K562 (cell line): ENCODE results near the gene PITX1. TPM values are rescaled to one million over a fixed set of nuclear protein-coding genes. Genes with fewer than 3 reads are reported as not detected.
A peak's percentile ranks its signal among the peaks of the same experiment; 100 is the strongest.

Source experiments
- CLOCK ChIP-seq: fragments of 250-450 bp; sonication (Bioruptor Pico); IDR thresholded peaks from 2 replicates; pipeline ENCODE4 v1.4.0; 2020; ENCODE audit warnings: mild to moderate bottlenecking, moderate library complexity, borderline replicate concordance
- CXXC5 ChIP-seq: fragments of 250-450 bp; sonication (Bioruptor Pico); IDR thresholded peaks from 2 replicates; pipeline ENCODE4 v1.8.0; 2022; ENCODE audit warnings: inconsistent platforms, mild to moderate bottlenecking, moderate library complexity
- E2F3 ChIP-seq: fragments of 250-450 bp; sonication (Bioruptor Pico); IDR thresholded peaks from 2 replicates; pipeline ENCODE4 v1.4.0; 2020; ENCODE audit warnings: mild to moderate bottlenecking
- EP300 ChIP-seq: IDR thresholded peaks from 2 replicates; pipeline ENCODE4 v1.6.1; 2012; ENCODE audit warnings: low read length, improper control_type of control experiment
- EWSR1 ChIP-seq: fragments of 450-650 bp; IDR thresholded peaks from 2 replicates; pipeline ENCODE4 v1.6.1; 2018; ENCODE audit warnings: borderline replicate concordance, mild to moderate bottlenecking, low read depth, moderate library complexity; ENCODE audit not compliant: partially characterized antibody
- FIP1L1 ChIP-seq: fragments of 200-400 bp; formaldehyde crosslinking; IDR thresholded peaks from 2 replicates; pipeline ENCODE4 v1.6.1; 2018; ENCODE audit warnings: mild to moderate bottlenecking, low read depth, low read length; ENCODE audit not compliant: poor library complexity, severe bottlenecking
- FOS ChIP-seq: IDR thresholded peaks from 3 replicates; pipeline ENCODE4 v1.6.1; 2011; ENCODE audit not compliant: insufficient read length; ENCODE audit errors: extremely low read depth
- HCFC1 ChIP-seq: IDR thresholded peaks from 2 replicates; pipeline ENCODE4 v1.6.1; 2012; ENCODE audit warnings: low read depth, low read length, improper control_type of control experiment
- KDM5B ChIP-seq: fragments of 200-600 bp; sonication (generic); IDR thresholded peaks from 2 replicates; pipeline ENCODE4 v1.6.1; 2012; ENCODE audit warnings: low read depth, mild to moderate bottlenecking, moderate library complexity, low read length, control low read depth, inconsistent platforms; ENCODE audit not compliant: insufficient replicate concordance
- KLF6 ChIP-seq: fragments of 250-450 bp; sonication (Bioruptor Pico); IDR thresholded peaks from 2 replicates; pipeline ENCODE4 v1.4.0; 2020; ENCODE audit warnings: mild to moderate bottlenecking, moderate library complexity, borderline replicate concordance
- MEF2A ChIP-seq: IDR thresholded peaks from 2 replicates; pipeline ENCODE4 v1.6.1; 2011; ENCODE audit warnings: low read depth, mild to moderate bottlenecking, low read length, moderate library complexity; ENCODE audit not compliant: control insufficient read depth
- MTA2 ChIP-seq: fragments of 450-650 bp; IDR thresholded peaks from 2 replicates; pipeline ENCODE4 v1.6.1; 2016; ENCODE audit warnings: low read depth
- NELFE ChIP-seq: IDR thresholded peaks from 2 replicates; pipeline ENCODE4 v1.6.1; 2011; ENCODE audit warnings: mild to moderate bottlenecking; ENCODE audit not compliant: insufficient read depth, insufficient read length
- NFE2 ChIP-seq: IDR thresholded peaks from 2 replicates; pipeline ENCODE4 v1.6.1; 2014; ENCODE audit warnings: antibody characterized with exemption, low read depth
- NR2F6 ChIP-seq: fragments of 450-650 bp; formaldehyde crosslinking; IDR thresholded peaks from 2 replicates; pipeline ENCODE4 v1.4.0; 2020; ENCODE audit warnings: mild to moderate bottlenecking
- NRF1 ChIP-seq, 2 experiments: fragments of 450-650 bp; IDR thresholded peaks in 1 of 2; conservative IDR thresholded peaks in 1 of 2; 2 replicates each; pipeline ENCODE4 v1.6.1; 2014; ENCODE audit warnings: mild to moderate bottlenecking in 2 of 2
- POLR2AphosphoS5 ChIP-seq: IDR thresholded peaks from 2 replicates; pipeline ENCODE4 v1.6.1; 2011; ENCODE audit warnings: mild to moderate bottlenecking, low read depth, low read length, moderate library complexity; ENCODE audit not compliant: control insufficient read depth, insufficient read depth
- RCOR1 ChIP-seq, 2 experiments: IDR thresholded peaks; 2 replicates each; pipeline ENCODE4 v1.6.1; 2012; ENCODE audit warnings: low read depth in 2 of 2, low read length in 2 of 2, borderline replicate concordance in 1 of 2, improper control_type of control experiment in 1 of 2
- SETDB1 ChIP-seq: IDR thresholded peaks from one replicate; pipeline ENCODE4 v1.6.1; 2012; ENCODE audit warnings: low read length, control low read depth, inconsistent platforms
- SMAD4 ChIP-seq: fragments of 250-450 bp; sonication (Bioruptor Pico); conservative IDR thresholded peaks from 2 replicates; pipeline ENCODE4 v1.8.0; 2021; ENCODE audit warnings: inconsistent platforms, mild to moderate bottlenecking, moderate library complexity
- SREBF2 ChIP-seq: sonication (generic); formaldehyde crosslinking; IDR thresholded peaks from 2 replicates; pipeline ENCODE4 v1.4.0; 2020; ENCODE audit warnings: mild to moderate bottlenecking, missing genetic modification reagents
- TAF7 ChIP-seq: fragments of 450-650 bp; IDR thresholded peaks from 2 replicates; pipeline ENCODE4 v1.6.1; 2016; ENCODE audit warnings: missing genetic modification characterization, missing compliant biosample characterization
- THAP7 ChIP-seq: fragments of 250-450 bp; sonication (Bioruptor Pico); IDR thresholded peaks from 2 replicates; pipeline ENCODE4 v1.5.0; 2021
- U2AF2 ChIP-seq: fragments of 200-400 bp; formaldehyde crosslinking; optimal IDR thresholded peaks from 2 replicates; pipeline ENCODE3; 2017; ENCODE audit warnings: low read depth, mild to moderate bottlenecking, low read length
- ZBTB2 ChIP-seq: fragments of 450-650 bp; IDR thresholded peaks from 2 replicates; pipeline ENCODE4 v1.6.1; 2016; ENCODE audit warnings: antibody characterized with exemption
- ZFP1 ChIP-seq: fragments of 450-650 bp; formaldehyde crosslinking; IDR thresholded peaks from 2 replicates; pipeline ENCODE4 v1.4.0; 2020; ENCODE audit warnings: mild to moderate bottlenecking, mixed read lengths
- ZNF12 ChIP-seq: sonication (generic); formaldehyde crosslinking; IDR thresholded peaks from 2 replicates; pipeline ENCODE4 v1.4.0; 2020; ENCODE audit warnings: mild to moderate bottlenecking, missing genetic modification reagents
- polyA plus RNA-seq, 8 experiments: library from polyadenylated mRNA; depleted of rRNA in 4 of 8; stranded (reverse) in 5 of 8; unstranded in 3 of 8; fragments of >200 nt; fragmentation: Nextera tagmentation in 2 of 8; fragmentation: Illumina TruSeq in 1 of 8; extraction: Ambion mirVana in 2 of 8; extraction: Trizol in 1 of 8; gene quantifications; 2 replicates each; pipeline versions ENCODE4 v1.2.1 to v1.2.3, GENCODE V29; 2011 to 2014; ENCODE audit warnings: inconsistent platforms in 1 of 8, missing spikeins in 1 of 8
- total RNA-seq, 7 experiments: library from RNA; depleted of rRNA in 6 of 7; stranded (reverse); fragments of >200 nt in 6 of 7; fragmentation: Illumina TruSeq in 2 of 7; extraction: Trizol in 2 of 7; gene quantifications; 2 replicates each; pipeline versions ENCODE4 v1.2.1 to v1.2.3, GENCODE V29; 2011 to 2021; ENCODE audit warnings: low replicate concordance in 1 of 7

The PITX1 gene
- total and polyA plus RNA-seq, 9 of the 15 experiments (the other 6 are each of a cell fraction or from before 2014, with no cell fraction given): 0.13 to 88.2 (median 24.9) TPM

- TF ChIP-seq THAP7 (CRISPR knock-in tag) (no peak), NELFE (no peak), ZBTB2 (no peak; the same call in 1 of the 2 replicates), E2F3 (CRISPR knock-in tag) (no peak), KLF6 (CRISPR knock-in tag) (no peak), SMAD4 (CRISPR knock-in tag) (peak; percentile 87), HCFC1 (no peak), ZNF12 (CRISPR knock-in tag) (no peak), NRF1 (conservative IDR thresholded peaks at IDR 0.05 in 1 of 2, IDR thresholded peaks at IDR 0.05 in 1 of 2) (peak; percentile 59 to 68), MTA2 (peak; percentile 63), NR2F6 (no peak), EWSR1 (no peak), CLOCK (CRISPR knock-in tag) (no peak), FIP1L1 (no peak), MEF2A (no peak), U2AF2 (no peak), NFE2 (0 out of 2 replicates have a peak, but pooled peaks have one; percentile 19), ZFP1 (CRISPR knock-in tag) (0 out of 2 replicates have a peak, but pooled peaks have one; percentile 20), TAF7 (no peak), FOS (no peak), SETDB1 (no peak), RCOR1 (IDR thresholded peaks at IDR 0.05; ENCODE audit: borderline replicate concordance in 1 of 2, low read depth in 2 of 2, low read length in 2 of 2) (peak in 1 of 2 experiments; percentile 94; a peak in 3 of 4 replicates), SREBF2 (no peak), EP300 (peak; percentile 83), CXXC5 (CRISPR knock-in tag) (peak; percentile 56), KDM5B (no peak), POLR2AphosphoS5 (peak; percentile 69; the same call in 1 of the 2 replicates)
These were observed 17.8 kb upstream of the PITX1 start (continued) for GRCh38 chr5:135051872-135052271.
